NK-92 treated with Interleukin-12 subunit alpha and Interleukin-12 subunit beta, amount 100 ng/mL, for 24 hours (cell line): ENCODE data around the gene DCAF15.

Source experiments
- DNase-seq: peaks from one replicate; lab custom pipeline; 2025; lab: John Stamatoyannopoulos, UW

Gene DCAF15

GRCh38 chr19:13976446-13976845 lies 24.1 kb downstream of the DCAF15 start:
- DNase-seq: no peak

DNA sequence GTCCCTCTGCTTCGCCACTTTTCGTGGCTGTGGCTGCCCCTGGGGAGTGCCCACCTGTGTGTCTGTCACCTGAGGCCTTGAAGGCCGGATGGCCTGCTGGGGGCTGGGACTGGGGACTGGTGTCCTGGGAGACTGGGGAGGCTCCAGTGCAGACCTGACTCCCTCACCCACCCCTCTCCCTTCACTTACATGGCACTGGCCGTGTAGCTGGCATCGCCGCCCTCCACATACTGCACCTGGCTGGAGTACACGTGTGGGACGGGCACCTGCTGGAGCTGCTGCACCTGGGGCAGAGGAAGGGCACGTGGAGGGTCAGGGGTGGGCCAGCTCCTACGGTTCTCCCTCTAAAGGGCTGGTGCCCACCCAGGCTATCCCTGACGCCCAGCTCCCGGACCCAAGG lies 25.5 kb downstream of the DCAF15 start:
- DNase-seq: no peak

- DNase-seq: no peak
These were observed 26.3 kb downstream of the DCAF15 start for GRCh38 chr19:13978351-13979243.

DNA sequence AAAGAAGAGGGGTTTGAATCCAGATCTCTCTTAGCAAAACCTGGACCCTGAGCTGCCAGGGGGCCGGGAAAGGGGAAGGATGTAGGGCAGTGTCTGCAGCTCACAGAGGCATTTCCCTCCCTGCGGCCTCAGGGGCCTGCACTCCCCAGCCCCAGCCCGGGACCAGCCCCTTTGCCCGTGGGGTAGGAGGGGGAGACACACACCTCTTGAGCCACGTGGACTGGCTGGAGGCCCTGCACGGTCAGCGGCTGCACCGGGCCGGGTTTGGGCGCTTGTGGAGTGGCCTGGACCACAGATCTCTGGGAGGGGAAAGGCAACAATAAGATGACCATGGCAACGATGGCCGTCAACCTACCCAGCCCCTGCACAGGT lies 26.9 kb downstream of the DCAF15 start:
- no peak for DNase-seq

DNA sequence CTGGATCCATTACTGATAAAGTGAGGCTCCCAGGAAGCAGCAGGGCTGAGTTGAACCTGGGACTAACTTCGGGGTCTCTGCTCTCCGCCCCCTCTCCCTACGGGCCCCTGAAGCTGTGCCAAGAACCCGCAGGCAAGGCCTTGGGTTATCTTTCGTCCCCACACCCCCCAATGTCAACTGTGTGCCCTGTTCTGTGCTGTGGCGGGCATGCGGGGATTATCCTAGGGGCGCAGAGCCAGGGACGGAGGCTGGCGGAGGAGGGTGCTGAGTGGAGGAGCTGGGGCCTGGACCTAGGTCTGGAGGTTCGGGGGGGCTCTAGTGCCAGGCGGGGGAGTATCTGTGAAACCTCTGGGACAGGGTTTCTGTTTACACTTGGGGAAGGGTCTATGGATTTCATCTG lies 27.4 kb downstream of the DCAF15 start:
- no peak for DNase-seq

DNA sequence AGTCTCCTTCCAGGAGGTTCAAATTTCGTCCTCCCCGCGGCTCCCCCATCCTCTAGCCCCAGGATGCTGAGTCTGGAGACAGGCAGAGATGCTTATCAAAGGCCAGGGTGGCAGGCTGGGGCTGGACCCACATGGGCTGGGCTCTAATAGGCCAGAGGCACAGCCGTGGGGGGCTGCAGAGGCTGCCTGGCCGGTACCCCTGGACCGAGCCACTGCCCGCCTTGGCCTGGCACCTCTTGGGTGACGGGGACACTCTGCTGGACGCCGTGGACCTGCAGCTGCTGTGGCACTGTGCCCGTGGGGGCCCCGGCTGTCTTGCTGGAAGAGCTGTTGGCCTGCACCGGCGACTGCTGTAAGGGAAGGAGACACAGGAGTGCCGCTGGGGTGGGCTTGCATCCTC lies 28.0 kb downstream of the DCAF15 start:
- no peak for DNase-seq

GRCh38 chr19:13981021-13981420 lies 28.7 kb downstream of the DCAF15 start:
- DNase-seq: no peak

GRCh38 chr19:13981467-13981866 lies 29.2 kb downstream of the DCAF15 start:
- no peak for DNase-seq

- no peak for DNase-seq
These were observed 29.7 kb downstream of the DCAF15 start for GRCh38 chr19:13981988-13982501.

- DNase-seq: no peak
These were observed 30.5 kb downstream of the DCAF15 start for GRCh38 chr19:13982773-13983172.

GRCh38 chr19:13983213-13983889 lies 31.0 kb downstream of the DCAF15 start:
- DNase-seq: no peak

- no peak for DNase-seq
These were observed 31.9 kb downstream of the DCAF15 start for GRCh38 chr19:13984186-13984585.

DNA sequence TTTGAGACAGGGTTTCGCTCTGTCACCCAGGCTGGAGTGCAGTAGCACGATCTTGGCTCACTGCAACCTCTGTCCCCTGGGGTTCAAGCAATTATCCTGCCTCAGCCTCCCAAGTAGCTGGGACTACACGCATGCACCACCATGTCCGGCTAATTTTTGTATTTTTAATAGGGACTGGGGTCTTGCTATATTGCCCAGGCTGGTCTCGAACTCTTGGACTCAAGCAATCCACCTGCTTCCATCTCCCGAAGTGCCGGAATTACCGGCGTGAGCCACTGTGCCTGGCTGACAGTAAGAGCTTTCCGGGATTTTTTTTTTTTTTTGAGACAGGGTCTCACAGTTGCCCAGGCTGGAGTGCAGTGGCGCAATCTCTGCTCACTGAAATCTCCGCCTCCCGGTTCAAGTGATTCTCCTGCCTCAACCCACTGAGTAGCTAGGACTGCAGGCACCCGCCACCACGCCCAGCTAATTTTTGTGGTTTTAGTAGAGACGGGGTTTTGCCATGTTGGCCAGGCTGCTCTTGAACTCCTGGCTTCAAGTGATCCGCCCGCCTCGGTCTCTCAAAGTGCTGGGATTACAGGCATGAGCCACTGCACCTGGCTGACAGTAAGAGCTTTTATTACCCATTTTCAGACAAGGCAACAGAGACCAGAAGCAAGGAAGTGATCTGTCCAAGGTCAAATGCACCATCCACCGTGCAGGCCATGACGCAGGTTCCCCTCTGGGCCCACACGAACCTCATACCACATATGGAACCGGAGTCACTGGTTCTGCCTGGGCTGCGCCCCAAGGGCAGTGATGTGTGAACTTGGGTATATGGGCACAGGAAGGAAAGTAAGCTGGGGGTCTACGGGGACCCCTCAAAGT lies 32.8 kb downstream of the DCAF15 start:
- DNase-seq: no peak

- DNase-seq: no peak
These were observed 33.5 kb downstream of the DCAF15 start for GRCh38 chr19:13985771-13986347.

GRCh38 chr19:13986348-13986904 lies 34.1 kb downstream of the DCAF15 start:
- peak; percentile 98 for DNase-seq

- no peak for DNase-seq
These were observed 35.0 kb downstream of the DCAF15 start for GRCh38 chr19:13987101-13987890.

DNA sequence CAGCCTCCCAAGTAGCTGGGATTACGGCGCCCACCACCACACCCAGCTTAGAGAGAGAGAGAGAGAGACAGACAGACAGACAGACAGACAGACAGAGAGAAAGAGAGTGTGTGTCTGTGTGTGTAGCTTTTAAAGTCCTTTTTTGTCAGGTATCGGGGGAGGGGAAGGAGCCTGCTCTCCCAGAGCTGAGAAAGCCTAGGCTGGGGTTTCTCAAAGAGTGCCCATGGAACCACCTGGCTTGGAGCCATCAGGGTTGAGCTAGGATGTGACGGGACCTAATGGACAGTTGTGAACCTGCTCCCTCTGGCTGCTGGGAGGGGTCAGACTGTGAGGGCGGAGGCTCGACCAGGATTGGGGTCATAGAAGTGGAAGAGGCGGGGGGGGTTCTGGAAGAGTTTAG lies 37.2 kb downstream of the DCAF15 start:
- no peak for DNase-seq

- no peak for DNase-seq
These were observed 37.8 kb downstream of the DCAF15 start for GRCh38 chr19:13990085-13990484.

DNA sequence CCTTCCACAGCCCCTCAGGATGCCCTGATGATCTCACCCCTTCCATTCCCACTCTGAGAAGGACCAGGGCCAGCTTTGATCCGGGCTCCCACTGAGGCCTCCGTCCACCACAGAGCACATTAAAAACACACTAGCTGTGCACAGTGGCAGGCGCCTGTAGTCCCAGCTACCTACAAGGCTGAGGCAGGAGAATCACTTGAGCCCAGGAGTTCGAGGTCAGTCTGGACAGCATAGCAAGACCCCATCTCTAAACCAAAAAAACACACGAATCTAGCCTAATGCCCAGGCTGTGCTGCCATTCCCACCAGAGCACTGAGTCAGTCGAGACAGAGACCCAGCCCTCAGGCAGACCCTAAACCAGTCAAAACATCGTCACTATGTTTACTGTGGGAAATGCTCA lies 39.7 kb downstream of the DCAF15 start:
- DNase-seq: no peak

GRCh38 chr19:13993590-13994300 lies 41.4 kb downstream of the DCAF15 start:
- no peak for DNase-seq
